ENCODE measurements around the gene TTC31. TPM values are rescaled to one million over a fixed set of nuclear protein-coding genes. Genes with fewer than 3 reads are reported as not detected.

TTC31 gene
- total and polyA plus RNA-seq, 2 donors (not counting 1 experiment from before 2014, with no cell fraction given), result 68.5 to 72.3 TPM

DNA sequence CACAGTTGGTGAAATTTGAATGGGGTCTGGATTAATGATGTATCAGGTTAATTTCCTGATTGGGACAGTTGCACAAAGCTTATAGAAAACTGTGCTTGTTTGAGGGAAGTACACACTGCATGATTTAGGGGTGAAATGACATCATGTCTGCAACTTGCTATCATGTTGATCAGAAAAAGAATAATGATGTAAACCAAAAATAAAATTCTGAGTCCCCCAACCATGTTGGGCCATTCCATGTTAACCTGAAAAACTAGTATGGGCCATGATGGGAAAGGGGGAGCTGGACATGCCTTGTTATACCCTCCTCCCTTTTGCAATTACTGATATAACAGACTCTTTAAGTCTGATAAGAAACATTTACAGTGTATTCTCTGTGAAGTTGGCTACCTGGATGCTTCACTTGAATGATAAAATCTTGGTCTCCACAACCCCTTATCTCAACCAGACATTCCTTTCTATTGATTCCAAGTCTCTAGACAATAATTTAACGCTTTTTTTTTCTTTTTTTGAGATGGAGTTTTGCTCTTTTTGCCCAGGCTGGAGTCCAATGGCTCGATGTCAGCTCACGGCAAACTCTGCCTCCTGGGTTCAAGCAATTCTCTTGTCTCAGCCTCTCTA is 32.2 kb upstream of the TTC31 start:
- Histone ChIP-seq H3K4me1 (ENCODE audit: control insufficient read depth in 2 of 2, insufficient read depth in 2 of 2, low read length in 2 of 2) (peaks cover 10 to 20% of the 10 kb centered on the region in 2 donors), H2AFZ (ENCODE audit: insufficient read depth, low read depth, low read length, poor library complexity, severe bottlenecking) (no peak overlapping the region), H3K27ac (ENCODE audit: low read length in 2 of 2) (no peak overlapping the region), H3K4me2 (replicated peaks; ENCODE audit: low read depth, low read length, poor library complexity, severe bottlenecking) (no peak overlapping the region), H3K36me3 (replicated peaks in 1 of 2; ENCODE audit: control extremely low read depth in 1 of 2, control insufficient read depth in 1 of 2, extremely low read depth in 1 of 2, insufficient read depth in 2 of 2, low read length in 1 of 2) (no peaks in the 10 kb centered on the region), H3K27me3 (replicated peaks in 1 of 4; ENCODE audit: control extremely low read depth in 1 of 4, control insufficient read depth in 3 of 4, insufficient read depth in 4 of 4, low read length in 3 of 4) (no peaks in the 10 kb centered on the region), H3K9ac (ENCODE audit: low read length) (no peak overlapping the region), H3K9me3 (ENCODE audit: control extremely low read depth in 1 of 3, control insufficient read depth in 2 of 3, insufficient read depth in 1 of 3, low read length in 2 of 3) (no peaks in the 10 kb centered on the region), H4K20me1 (ENCODE audit: control insufficient read depth, insufficient read depth, low read length, poor library complexity, severe bottlenecking) (peaks cover 2% of the 10 kb centered on the region), H3K79me2 (ENCODE audit: control insufficient read depth, insufficient read depth, low read length) (peaks cover 7% of the 10 kb centered on the region), H3K4me3 (ENCODE audit: control extremely low read depth in 1 of 5, extremely low read depth in 1 of 5, insufficient read depth in 1 of 5, low read depth in 2 of 5, low read length in 4 of 5) (no peak overlapping the region)
- Mint-ChIP-seq H3K9me3 (ENCODE audit: insufficient read depth) (no peaks in the 10 kb centered on the region), H3K4me1 (peaks cover 25% of the 10 kb centered on the region), H3K4me3 (no peak overlapping the region), H3K27me3 (peaks cover under 1% of the 10 kb centered on the region), H3K27ac (no peak overlapping the region)
- intact Hi-C loops (cut with micrococcal nuclease), result no loop called here
- no CpG with 5 or more reads among the region's 3 CpGs for WGBS (ENCODE audit: insufficient coverage)
- DNase-seq (no peak), ATAC-seq (ENCODE audit: low read depth) (no peak)
- POLR2A ChIA-PET, result no interaction called here
- no peak for TF ChIP-seq EZH2 (IDR thresholded peaks at IDR 0.05; ENCODE audit: borderline replicate concordance, insufficient read depth, low read depth, low read length, poor library complexity, severe bottlenecking)
- TF ChIP-seq, protein P1, sequence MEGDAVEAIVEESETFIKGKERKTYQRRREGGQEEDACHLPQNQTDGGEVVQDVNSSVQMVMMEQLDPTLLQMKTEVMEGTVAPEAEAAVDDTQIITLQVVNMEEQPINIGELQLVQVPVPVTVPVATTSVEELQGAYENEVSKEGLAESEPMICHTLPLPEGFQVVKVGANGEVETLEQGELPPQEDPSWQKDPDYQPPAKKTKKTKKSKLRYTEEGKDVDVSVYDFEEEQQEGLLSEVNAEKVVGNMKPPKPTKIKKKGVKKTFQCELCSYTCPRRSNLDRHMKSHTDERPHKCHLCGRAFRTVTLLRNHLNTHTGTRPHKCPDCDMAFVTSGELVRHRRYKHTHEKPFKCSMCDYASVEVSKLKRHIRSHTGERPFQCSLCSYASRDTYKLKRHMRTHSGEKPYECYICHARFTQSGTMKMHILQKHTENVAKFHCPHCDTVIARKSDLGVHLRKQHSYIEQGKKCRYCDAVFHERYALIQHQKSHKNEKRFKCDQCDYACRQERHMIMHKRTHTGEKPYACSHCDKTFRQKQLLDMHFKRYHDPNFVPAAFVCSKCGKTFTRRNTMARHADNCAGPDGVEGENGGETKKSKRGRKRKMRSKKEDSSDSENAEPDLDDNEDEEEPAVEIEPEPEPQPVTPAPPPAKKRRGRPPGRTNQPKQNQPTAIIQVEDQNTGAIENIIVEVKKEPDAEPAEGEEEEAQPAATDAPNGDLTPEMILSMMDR (IDR thresholded peaks at IDR 0.05), result no peak
- CTCF ChIA-PET, result no interaction called here
